Thoracic aorta (tissue), 2 donors: ENCODE results near the gene PGGHG. TPM values are rescaled to one million over a fixed set of nuclear protein-coding genes. Genes with fewer than 3 reads are reported as not detected.

ENCODE experiments used
- ATAC-seq: fragments of 150-250 bp; one replicate; pipeline ENCODE4 v1.8.0; 2017; ENCODE audit warnings: low read depth; ENCODE audit not compliant: insufficient number of reproducible peaks, low FRiP score
- DNase-seq: peaks from one replicate; pipeline ENCODE4 v3.0.0-alpha.2; 2020; ENCODE audit warnings: low spot score
- H3K27ac ChIP-seq, 2 donors: fragments of 200-600 bp; sonication (generic); 1 replicate in 1 of 2; 2 replicates in 1 of 2; pipeline ENCODE4 v1.5.1; 2016; ENCODE audit warnings: mild to moderate bottlenecking in 2 of 2, moderate library complexity in 2 of 2
- H3K27me3 ChIP-seq: fragments of 200-600 bp; sonication (generic); replicated peaks from 2 replicates; pipeline ENCODE4 v1.6.0; 2016; ENCODE audit warnings: mild to moderate bottlenecking; ENCODE audit not compliant: insufficient read depth
- H3K36me3 ChIP-seq: fragments of 200-600 bp; sonication (generic); one replicate; pipeline ENCODE4 v1.5.1; 2016
- H3K4me1 ChIP-seq, 2 donors: fragments of 200-600 bp; sonication (generic); 1 replicate in 1 of 2; 2 replicates in 1 of 2; pipeline versions ENCODE4 v1.5.1 to v1.6.0; 2016; ENCODE audit warnings: low read depth in 2 of 2, mild to moderate bottlenecking in 1 of 2; ENCODE audit not compliant: control insufficient read depth in 1 of 2
- H3K4me3 ChIP-seq: fragments of 200-600 bp; sonication (generic); 2 replicates; pipeline ENCODE4 v1.5.1; 2016; ENCODE audit warnings: mild to moderate bottlenecking
- H3K9me3 ChIP-seq: fragments of 200-600 bp; sonication (generic); 2 replicates; pipeline ENCODE4 v1.5.1; 2016
- CTCF ChIP-seq: fragments of 200-600 bp; sonication (generic); IDR thresholded peaks from one replicate; pipeline ENCODE4 v1.5.1; 2019; ENCODE audit warnings: antibody characterized with exemption
- total RNA-seq, 2 donors: library from RNA; depleted of rRNA; stranded (reverse); fragments of >200 nt; gene quantifications; one replicate each; pipeline versions ENCODE4 v1.1.0 to v1.2.3, GENCODE V29; 2016

PGGHG gene
- total RNA-seq, 2 donors from 2014 or later, result 54.2 to 68.8 TPM

DNA sequence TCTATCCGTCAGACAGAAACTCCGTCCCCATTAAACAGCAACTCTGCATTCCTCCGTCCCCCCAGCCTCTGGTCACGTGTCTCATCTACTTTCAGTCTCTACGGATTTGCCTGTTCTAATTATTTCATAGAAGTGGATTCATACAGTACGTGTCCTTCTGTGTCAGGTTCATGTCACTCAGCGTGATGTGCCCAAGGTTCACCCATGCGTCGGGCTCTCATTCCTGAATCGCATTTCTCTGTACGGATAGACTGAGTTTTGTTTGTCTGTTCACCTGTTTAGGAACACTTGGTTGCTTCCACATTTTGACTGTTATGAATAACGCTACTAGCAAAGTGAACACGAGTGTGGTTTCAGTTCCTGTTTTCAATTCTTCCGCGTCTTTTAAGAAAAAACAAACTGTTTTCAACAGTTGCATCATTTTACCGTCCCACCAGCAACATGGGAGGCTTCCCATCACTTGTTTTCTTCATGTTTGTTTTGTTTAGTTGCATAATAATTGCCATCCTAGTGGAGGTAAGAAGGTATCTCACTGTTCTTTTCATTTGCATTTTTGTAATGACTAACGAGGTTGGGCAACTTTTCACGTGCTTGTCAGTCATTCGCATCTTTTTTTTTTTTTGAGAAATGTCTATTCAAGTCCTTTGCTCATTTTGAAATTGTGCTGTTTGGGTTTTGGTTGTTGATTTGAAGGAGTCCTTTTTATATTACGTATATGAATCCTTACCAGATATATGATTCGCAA, 19.6 kb upstream of the PGGHG start:
- Histone ChIP-seq H3K36me3 (no peaks in the 10 kb centered on the region), H3K4me1 (no peaks in the 10 kb centered on the region), H3K27me3 (no peaks in the 10 kb centered on the region), H3K4me3 (peak overlapping the region; percentile 52), H3K27ac (peak overlapping the region in 1 of 2 donors; percentile 55), H3K9me3 (peaks cover 6% of the 10 kb centered on the region)
- TF ChIP-seq CTCF, result no peak
- DNase-seq, result no peak
- ATAC-seq, result peak; percentile 16

DNA sequence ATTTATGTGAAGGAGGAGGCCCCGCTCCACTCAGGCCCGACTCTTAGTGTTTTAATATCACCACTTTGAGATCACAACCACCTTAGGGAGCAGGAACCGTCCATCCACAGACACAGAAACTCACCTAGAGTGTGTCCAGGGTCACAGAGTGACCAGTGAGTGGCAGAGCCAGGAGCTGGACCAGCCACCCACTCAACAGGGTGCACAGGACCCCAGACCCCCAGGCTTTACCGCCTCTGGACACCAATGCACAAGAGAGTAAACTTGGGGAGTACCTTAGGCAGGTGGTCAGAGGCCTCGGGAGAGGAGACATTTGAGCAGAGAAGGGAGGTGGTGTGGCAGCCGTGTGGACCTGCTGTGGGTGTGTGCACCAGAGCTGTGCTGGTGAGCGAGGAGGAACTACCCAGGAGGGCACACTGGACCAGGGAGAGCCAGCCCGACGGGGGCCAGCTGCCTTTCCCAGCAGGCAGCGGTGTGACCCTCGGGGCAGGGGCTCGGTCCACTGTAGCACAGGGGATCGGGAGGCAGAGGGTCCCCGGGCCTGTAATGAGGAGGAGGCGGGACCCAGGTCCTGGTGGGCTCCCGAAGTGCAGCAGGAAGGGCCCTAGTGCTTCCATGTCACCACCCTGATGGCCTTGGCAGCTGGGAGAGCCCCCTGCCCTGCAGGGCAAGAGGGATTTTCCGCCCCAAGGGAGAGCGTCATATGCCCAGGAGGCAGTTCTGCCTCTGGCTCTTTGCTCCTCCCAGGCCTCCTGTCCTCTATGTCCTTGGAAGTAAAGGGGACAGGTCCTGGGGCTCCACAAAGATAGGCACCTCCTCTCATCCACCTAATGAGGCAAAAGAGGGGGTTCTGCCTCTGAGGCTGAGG, 18.2 kb upstream of the PGGHG start:
- no peaks in the 10 kb centered on the region for H3K27me3 ChIP-seq
- H3K27ac ChIP-seq, result no peak overlapping the region
- DNase-seq (no peak), ATAC-seq (no peak)
- no peaks in the 10 kb centered on the region for H3K36me3 ChIP-seq
- H3K4me1 ChIP-seq, result no peaks in the 10 kb centered on the region
- TF ChIP-seq CTCF, result no peak
- peaks cover 6% of the 10 kb centered on the region for H3K9me3 ChIP-seq
- no peak overlapping the region for H3K4me3 ChIP-seq

GRCh38 chr11:271319-271715, 17.6 kb upstream of the PGGHG start:
- H3K36me3 ChIP-seq, result no peaks in the 10 kb centered on the region
- H3K4me3 ChIP-seq, result no peak overlapping the region
- H3K4me1 ChIP-seq, result no peaks in the 10 kb centered on the region
- H3K9me3 ChIP-seq, result no peaks in the 10 kb centered on the region
- H3K27ac ChIP-seq, result no peak overlapping the region
- no peak for TF ChIP-seq CTCF
- no peak for ATAC-seq
- DNase-seq, result no peak
- no peaks in the 10 kb centered on the region for H3K27me3 ChIP-seq

DNA sequence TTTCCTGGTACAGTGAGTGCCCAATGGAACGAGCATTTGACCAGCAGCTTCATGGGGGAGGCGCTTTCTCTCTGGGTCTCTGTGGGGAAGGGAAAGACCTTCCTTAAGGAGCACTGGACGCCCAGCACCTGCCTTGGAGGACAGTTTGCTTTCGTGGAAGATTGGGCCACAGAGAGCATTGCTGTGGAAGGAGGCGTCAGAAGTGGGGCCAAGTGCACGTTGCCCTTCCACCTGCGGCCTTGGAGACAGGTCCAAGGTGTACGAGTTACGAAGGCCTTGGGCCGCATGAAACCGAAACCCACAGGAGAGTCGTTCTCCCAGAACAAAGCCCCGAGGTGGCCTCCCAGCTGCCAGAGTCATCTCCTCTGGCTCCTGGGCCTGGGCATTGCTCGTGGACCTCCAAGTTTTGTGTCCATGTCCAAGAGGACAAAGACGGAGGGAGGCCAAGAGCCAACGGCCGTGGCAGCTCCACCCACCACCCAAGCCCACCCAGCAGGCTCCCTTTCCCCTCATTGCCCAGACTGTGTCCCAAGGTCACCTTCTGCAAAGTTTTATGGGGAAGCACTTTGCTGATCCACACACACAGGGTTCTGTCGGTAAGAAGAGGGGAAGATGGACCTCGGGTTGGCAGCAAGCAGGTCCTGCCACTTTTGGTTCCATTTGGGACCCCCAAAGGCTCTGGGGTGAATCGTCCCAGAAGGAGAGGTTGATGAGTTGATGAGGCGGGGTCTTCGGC, 16.6 kb upstream of the PGGHG start:
- no peak overlapping the region for H3K27ac ChIP-seq
- no peak for TF ChIP-seq CTCF
- H3K4me3 ChIP-seq, result no peak overlapping the region
- H3K36me3 ChIP-seq, result no peaks in the 10 kb centered on the region
- no peaks in the 10 kb centered on the region for H3K27me3 ChIP-seq
- H3K4me1 ChIP-seq, result no peaks in the 10 kb centered on the region
- no peak for ATAC-seq
- H3K9me3 ChIP-seq, result no peaks in the 10 kb centered on the region
- DNase-seq, result no peak

GRCh38 chr11:272931-273198, 16.1 kb upstream of the PGGHG start:
- H3K9me3 ChIP-seq, result no peaks in the 10 kb centered on the region
- DNase-seq (no peak), ATAC-seq (no peak)
- no peak for TF ChIP-seq CTCF
- H3K27ac ChIP-seq, result no peak overlapping the region
- H3K4me1 ChIP-seq, result no peaks in the 10 kb centered on the region
- H3K4me3 ChIP-seq, result no peak overlapping the region
- H3K27me3 ChIP-seq, result no peaks in the 10 kb centered on the region
- H3K36me3 ChIP-seq, result no peaks in the 10 kb centered on the region
